Liver (tissue), 9 donors: Measurements from ENCODE around the gene DCC. TPM values are rescaled to one million over a fixed set of nuclear protein-coding genes. Genes with fewer than 3 reads are reported as not detected.

ENCODE experiments used
- DNase-seq: peaks from one replicate; pipeline ENCODE4 v3.0.0-alpha.2; 2017; ENCODE audit warnings: low spot score
- H3K27ac ChIP-seq, 2 donors: one replicate each; pipeline ENCODE4 v1.7.0; 2013; ENCODE audit warnings: inconsistent platforms in 2 of 2, low read length in 2 of 2, control low read depth in 1 of 2, low read depth in 1 of 2, mild to moderate bottlenecking in 1 of 2
- H3K27me3 ChIP-seq, 4 donors: one replicate each; pipeline versions ENCODE4 v1.6.1 to v1.7.0; 2013; ENCODE audit warnings: low read length in 3 of 4, inconsistent platforms in 1 of 4, mild to moderate bottlenecking in 1 of 4, moderate library complexity in 1 of 4; ENCODE audit not compliant: control insufficient read depth in 4 of 4, insufficient read depth in 4 of 4
- H3K36me3 ChIP-seq, 4 donors: one replicate each; pipeline versions ENCODE4 v1.6.1 to v1.7.0; 2013; ENCODE audit warnings: low read length in 3 of 4, mild to moderate bottlenecking in 3 of 4, low read depth in 1 of 4, moderate library complexity in 1 of 4; ENCODE audit not compliant: control insufficient read depth in 4 of 4, insufficient read depth in 3 of 4
- H3K4me1 ChIP-seq, 4 donors: one replicate each; pipeline versions ENCODE4 v1.6.1 to v1.7.0; 2013; ENCODE audit warnings: low read length in 3 of 4, mild to moderate bottlenecking in 3 of 4, moderate library complexity in 1 of 4; ENCODE audit not compliant: control insufficient read depth in 4 of 4, insufficient read depth in 4 of 4
- H3K4me3 ChIP-seq, 3 donors: one replicate each; pipeline versions ENCODE4 v1.6.1 to v1.7.0; 2013; ENCODE audit warnings: low read length in 3 of 3, control low read depth in 1 of 3, low read depth in 1 of 3, mild to moderate bottlenecking in 1 of 3
- H3K9ac ChIP-seq, 2 donors: one replicate each; pipeline ENCODE4 v1.7.0; 2013; ENCODE audit warnings: low read length in 2 of 2, mild to moderate bottlenecking in 2 of 2, moderate library complexity in 2 of 2, control low read depth in 1 of 2, low read depth in 1 of 2
- H3K9me3 ChIP-seq, 4 donors: one replicate each; pipeline versions ENCODE4 v1.6.1 to v1.7.0; 2013; ENCODE audit warnings: low read length in 3 of 4; ENCODE audit not compliant: control insufficient read depth in 4 of 4
- ATF3 ChIP-seq: IDR thresholded peaks from 2 replicates; pipeline ENCODE4 v1.6.1; 2016; ENCODE audit warnings: antibody characterized with exemption
- CTCF ChIP-seq: fragments of 150-350 bp; IDR thresholded peaks from 2 replicates; pipeline ENCODE4 v1.5.1; 2017; ENCODE audit warnings: improper control_type of control experiment, low read depth, low read length; ENCODE audit not compliant: missing input control
- EGR1 ChIP-seq, 2 donors: IDR thresholded peaks; 2 replicates each; pipeline ENCODE4 v1.6.1; 2016 to 2018; ENCODE audit warnings: antibody characterized with exemption in 2 of 2, low read depth in 2 of 2
- FOXA1 ChIP-seq: IDR thresholded peaks from 2 replicates; pipeline ENCODE4 v1.6.1; 2016; ENCODE audit warnings: antibody characterized with exemption
- FOXA2 ChIP-seq: IDR thresholded peaks from 2 replicates; pipeline ENCODE4 v1.6.1; 2016; ENCODE audit warnings: antibody characterized with exemption
- GABPA ChIP-seq, 2 donors: IDR thresholded peaks in 1 of 2; conservative IDR thresholded peaks in 1 of 2; 2 replicates each; pipeline ENCODE4 v1.6.1; 2016; ENCODE audit warnings: antibody characterized with exemption in 2 of 2, mild to moderate bottlenecking in 1 of 2, moderate library complexity in 1 of 2
- HNF4A ChIP-seq, 2 donors: conservative IDR thresholded peaks; 2 replicates each; pipeline ENCODE4 v1.6.1; 2016; ENCODE audit warnings: antibody characterized with exemption in 2 of 2, mild to moderate bottlenecking in 2 of 2
- HNF4G ChIP-seq: IDR thresholded peaks from 2 replicates; pipeline ENCODE4 v1.6.1; 2016; ENCODE audit warnings: antibody characterized with exemption
- JUND ChIP-seq, 2 donors: IDR thresholded peaks; 2 replicates each; pipeline ENCODE4 v1.6.1; 2016; ENCODE audit warnings: antibody characterized with exemption in 2 of 2
- MAX ChIP-seq: IDR thresholded peaks from 2 replicates; pipeline ENCODE4 v1.6.1; 2016; ENCODE audit warnings: antibody characterized with exemption
- NR2F2 ChIP-seq: IDR thresholded peaks from 2 replicates; pipeline ENCODE4 v1.6.1; 2016; ENCODE audit warnings: antibody characterized with exemption
- RAD21 ChIP-seq, 2 donors: IDR thresholded peaks; 2 replicates each; pipeline ENCODE4 v1.6.1; 2016; ENCODE audit warnings: antibody characterized with exemption in 2 of 2, mild to moderate bottlenecking in 2 of 2
- REST ChIP-seq: IDR thresholded peaks from 2 replicates; pipeline ENCODE4 v1.6.1; 2016; ENCODE audit warnings: antibody characterized with exemption, mild to moderate bottlenecking
- RXRA ChIP-seq, 2 donors: IDR thresholded peaks; 2 replicates each; pipeline ENCODE4 v1.6.1; 2017 to 2018; ENCODE audit warnings: antibody characterized with exemption in 2 of 2, mild to moderate bottlenecking in 1 of 2
- SP1 ChIP-seq: IDR thresholded peaks from 2 replicates; pipeline ENCODE4 v1.6.1; 2018; ENCODE audit warnings: antibody characterized with exemption, mild to moderate bottlenecking
- TAF1 ChIP-seq: conservative IDR thresholded peaks from 2 replicates; pipeline ENCODE4 v1.6.1; 2016; ENCODE audit warnings: antibody characterized with exemption, mild to moderate bottlenecking
- YY1 ChIP-seq: IDR thresholded peaks from 2 replicates; pipeline ENCODE4 v1.6.1; 2016; ENCODE audit warnings: antibody characterized with exemption, mild to moderate bottlenecking
- ZBTB33 ChIP-seq: IDR thresholded peaks from 2 replicates; pipeline ENCODE4 v1.6.1; 2016; ENCODE audit warnings: antibody characterized with exemption
- WGBS: extraction: QIAGEN DNeasy Blood & Tissue Kit; methylation state at CpG from one replicate; pipeline ENCODE4 v1.1.7; 2013; 5-methylcytosine and 5-hydroxymethylcytosine counted together
- polyA plus RNA-seq, 2 donors: library from polyadenylated mRNA; stranded (reverse) in 1 of 2; unstranded in 1 of 2; fragments of 200-250 nt in 1 of 2; fragments of >200 nt in 1 of 2; fragmentation: Nextera tagmentation in 1 of 2; extraction: Ambion mirVana in 1 of 2; gene quantifications; one replicate each; pipeline versions ENCODE4 v1.2.1 to v1.2.3, GENCODE V29; 2013 to 2015
- total RNA-seq, 2 donors: library from RNA; depleted of rRNA; stranded (reverse); fragments of >200 nt; gene quantifications; one replicate each; pipeline ENCODE4 v1.2.3, GENCODE V29; 2014
- donor health status: healthy.
- donor health status: healthy.
- donor health status: healthy.
- donor health status: healthy.
- donor health status: healthy.

DCC gene
- total and polyA plus RNA-seq, 4 donors: under 0.01 to 0.03 TPM; not detected in 2

GRCh38 chr18:52499016-52499415 is 159.0 kb downstream of the DCC start:
- no peak for DNase-seq
- Histone ChIP-seq H3K9me3 (peaks cover 0 to 3% (median 2%) of the 10 kb centered on the region in 4 donors), H3K4me1 (no peaks in the 10 kb centered on the region), H3K4me3 (no peak overlapping the region), H3K36me3 (no peaks in the 10 kb centered on the region), H3K27ac (no peak overlapping the region), H3K27me3 (no peaks in the 10 kb centered on the region), H3K9ac (no peak overlapping the region)
- TF ChIP-seq FOXA1 (no peak), EGR1 (IDR thresholded peaks at IDR 0.05; ENCODE audit: low read depth in 2 of 2) (no peak), JUND (IDR thresholded peaks at IDR 0.05) (no peak), HNF4A (conservative IDR thresholded peaks at IDR 0.05) (no peak), FOXA2 (no peak), GABPA (IDR thresholded peaks at IDR 0.05 in 1 of 2, conservative IDR thresholded peaks at IDR 0.05 in 1 of 2) (no peak), RAD21 (IDR thresholded peaks at IDR 0.05) (no peak), NR2F2 (no peak), HNF4G (no peak), YY1 (no peak), CTCF (no peak), ATF3 (no peak), RXRA (IDR thresholded peaks at IDR 0.05) (no peak), ZBTB33 (no peak), SP1 (no peak), REST (no peak), MAX (no peak)
- WGBS: 54% methylated on average over 6 of the region's 6 CpGs

GRCh38 chr18:52499644-52500043 is 159.6 kb downstream of the DCC start:
- H3K27me3 ChIP-seq: no peaks in the 10 kb centered on the region
- DNase-seq: no peak
- peaks cover 0 to 3% (median 1%) of the 10 kb centered on the region in 4 donors for H3K9me3 ChIP-seq
- WGBS: 43% methylated on average over 3 of the region's 3 CpGs
- no peak overlapping the region for H3K9ac ChIP-seq
- H3K36me3 ChIP-seq: no peaks in the 10 kb centered on the region
- H3K27ac ChIP-seq: no peak overlapping the region
- H3K4me3 ChIP-seq: no peak overlapping the region
- no peaks in the 10 kb centered on the region for H3K4me1 ChIP-seq
- TF ChIP-seq GABPA (IDR thresholded peaks at IDR 0.05 in 1 of 2, conservative IDR thresholded peaks at IDR 0.05 in 1 of 2) (no peak), ZBTB33 (no peak), FOXA2 (no peak), YY1 (no peak), TAF1 (no peak), SP1 (no peak), ATF3 (no peak), CTCF (no peak), NR2F2 (no peak), JUND (IDR thresholded peaks at IDR 0.05) (no peak), RXRA (IDR thresholded peaks at IDR 0.05) (no peak), HNF4G (no peak), RAD21 (IDR thresholded peaks at IDR 0.05) (no peak), MAX (no peak), FOXA1 (no peak), HNF4A (conservative IDR thresholded peaks at IDR 0.05) (no peak)
